OCI-LY3 (cell line): ENCODE results near the gene NPRL2.

Experiments
- H2AFZ ChIP-seq: fragments of 200-600, 300-600 bp; shearing (Covaris generic); 2 replicates; pipeline ENCODE4 v1.6.0; 2014; ENCODE audit warnings: antibody characterized with exemption, low read depth, low read length
- H3K27ac ChIP-seq: fragments of 200-600, 300-600 bp; sonication (generic); 2 replicates; pipeline ENCODE4 v1.5.1; 2014; ENCODE audit warnings: mild to moderate bottlenecking, low read length, moderate library complexity, mixed read lengths
- H3K27me3 ChIP-seq: fragments of 200-600, 300-600 bp; sonication (generic); 2 replicates; pipeline ENCODE4 v1.6.1; 2014; ENCODE audit warnings: low read depth, low read length, mixed read lengths
- H3K36me3 ChIP-seq: fragments of 200-600, 300-600 bp; sonication (generic); replicated peaks from 2 replicates; pipeline ENCODE3; 2014; ENCODE audit warnings: low read depth, low read length, mixed read lengths
- H3K4me1 ChIP-seq: fragments of 300-600, 200-600 bp; sonication (generic); 2 replicates; pipeline ENCODE4 v1.6.1; 2014; ENCODE audit warnings: low read length, mixed read lengths
- H3K4me2 ChIP-seq: fragments of 200-600, 300-600 bp; sonication (generic); 2 replicates; pipeline ENCODE4 v1.6.1; 2014; ENCODE audit warnings: low read length, mixed read lengths
- H3K4me3 ChIP-seq: fragments of 300-600, 200-600 bp; sonication (generic); 2 replicates; pipeline ENCODE4 v1.5.1; 2014; ENCODE audit warnings: antibody characterized with exemption, mild to moderate bottlenecking, low read length, moderate library complexity
- H3K79me2 ChIP-seq: fragments of 300-600, 200-600 bp; shearing (Covaris generic); 2 replicates; pipeline ENCODE4 v1.6.1; 2014; ENCODE audit warnings: mild to moderate bottlenecking, low read length, mixed read lengths
- H3K9ac ChIP-seq: fragments of 300-600, 200-600 bp; shearing (Covaris generic); 2 replicates; pipeline ENCODE4 v1.6.0; 2014; ENCODE audit warnings: mild to moderate bottlenecking, low read length, moderate library complexity
- H3K9me3 ChIP-seq: fragments of 200-600, 300-600 bp; shearing (Covaris generic); 2 replicates; pipeline ENCODE4 v1.6.1; 2014; ENCODE audit warnings: low read length, mixed read lengths; ENCODE audit not compliant: insufficient read depth
- H4K20me1 ChIP-seq: fragments of 200-600, 300-600 bp; sonication (generic); 2 replicates; pipeline ENCODE4 v1.6.1; 2016; ENCODE audit warnings: low read length, mixed read lengths; ENCODE audit not compliant: insufficient read depth
- CTCF ChIP-seq: fragments of 200-600, 300-600 bp; sonication (generic); IDR thresholded peaks from 2 replicates; pipeline ENCODE4 v1.5.1; 2014; ENCODE audit warnings: antibody characterized with exemption, low read length, low read depth
- EZH2phosphoT487 ChIP-seq: fragments of 200-600 bp; shearing (Covaris generic); IDR thresholded peaks from 2 replicates; pipeline ENCODE4 v1.6.1; 2018; ENCODE audit warnings: antibody characterized with exemption, mixed run types, low read depth

The NPRL2 gene

GRCh38 chr3:50352781-50353180 lies 2.2 kb upstream of the NPRL2 start:
- Histone ChIP-seq H2AFZ (no peak overlapping the region), H3K4me2 (no peak overlapping the region), H3K9ac (no peak overlapping the region), H3K4me1 (peaks cover 28% of the 10 kb centered on the region), H3K79me2 (peaks cover 46% of the 10 kb centered on the region), H4K20me1 (0 out of 2 replicates have a peak, but pooled peaks cover 10% of the 10 kb centered on the region), H3K27me3 (no peaks in the 10 kb centered on the region), H3K27ac (no peak overlapping the region), H3K36me3 (peaks cover 28% of the 10 kb centered on the region), H3K9me3 (no peaks in the 10 kb centered on the region), H3K4me3 (no peak overlapping the region)
- TF ChIP-seq EZH2phosphoT487 (no peak), CTCF (peak; percentile 31)

GRCh38 chr3:50351323-50351697 lies 735 bp upstream of the NPRL2 start:
- Histone ChIP-seq H2AFZ (no peak overlapping the region), H3K4me3 (peak overlapping the region; percentile 84), H3K27me3 (no peaks in the 10 kb centered on the region), H3K9me3 (no peaks in the 10 kb centered on the region), H3K36me3 (peaks cover 24% of the 10 kb centered on the region), H4K20me1 (0 out of 2 replicates have a peak, but pooled peaks cover 4% of the 10 kb centered on the region), H3K4me2 (peak overlapping the region; percentile 87), H3K27ac (0 out of 2 replicates have a peak overlapping the region, but pooled peaks have one; percentile 71), H3K79me2 (peaks cover 31% of the 10 kb centered on the region), H3K9ac (peak overlapping the region; percentile 78), H3K4me1 (peaks cover 18% of the 10 kb centered on the region)
- TF ChIP-seq CTCF, result no peak
- no peak for TF ChIP-seq EZH2phosphoT487

GRCh38 chr3:50350213-50350526 lies 405 bp downstream of the NPRL2 start:
- H3K4me2 ChIP-seq, result peak overlapping the region; percentile 87
- H3K4me3 ChIP-seq, result peak overlapping the region; percentile 84
- no peaks in the 10 kb centered on the region for H4K20me1 ChIP-seq
- peaks cover 20% of the 10 kb centered on the region for H3K36me3 ChIP-seq
- H2AFZ ChIP-seq, result peak overlapping the region; percentile 91
- H3K4me1 ChIP-seq, result peaks cover 18% of the 10 kb centered on the region
- H3K27me3 ChIP-seq, result no peaks in the 10 kb centered on the region
- peak overlapping the region; percentile 71 for H3K27ac ChIP-seq
- H3K9ac ChIP-seq, result peak overlapping the region; percentile 78
- no peaks in the 10 kb centered on the region for H3K9me3 ChIP-seq
- peaks cover 23% of the 10 kb centered on the region for H3K79me2 ChIP-seq
- TF ChIP-seq CTCF (no peak), EZH2phosphoT487 (no peak)

GRCh38 chr3:50347187-50347813 lies 3.3 kb downstream of the NPRL2 start:
- Histone ChIP-seq H3K36me3 (peaks cover 7% of the 10 kb centered on the region), H3K4me2 (no peak overlapping the region), H3K79me2 (peaks cover 23% of the 10 kb centered on the region), H3K9me3 (no peaks in the 10 kb centered on the region), H3K4me3 (no peak overlapping the region), H2AFZ (no peak overlapping the region), H3K27me3 (no peaks in the 10 kb centered on the region), H3K27ac (no peak overlapping the region), H3K4me1 (peaks cover 18% of the 10 kb centered on the region), H4K20me1 (no peaks in the 10 kb centered on the region), H3K9ac (no peak overlapping the region)
- TF ChIP-seq CTCF (peak; percentile 62), EZH2phosphoT487 (no peak)
